Stimulated activated CD4-positive, alpha-beta T cell treated with anti-CD3 and anti-CD28 coated beads, Interleukin-4, amount 100 ng/mL, for 4 hours (primary cell): ENCODE results near the gene ASPN.

ENCODE experiments used
- DNase-seq, 2 experiments: peaks; one replicate each; pipeline ENCODE4 v3.0.0-alpha.2; 2020

ASPN gene

DNA sequence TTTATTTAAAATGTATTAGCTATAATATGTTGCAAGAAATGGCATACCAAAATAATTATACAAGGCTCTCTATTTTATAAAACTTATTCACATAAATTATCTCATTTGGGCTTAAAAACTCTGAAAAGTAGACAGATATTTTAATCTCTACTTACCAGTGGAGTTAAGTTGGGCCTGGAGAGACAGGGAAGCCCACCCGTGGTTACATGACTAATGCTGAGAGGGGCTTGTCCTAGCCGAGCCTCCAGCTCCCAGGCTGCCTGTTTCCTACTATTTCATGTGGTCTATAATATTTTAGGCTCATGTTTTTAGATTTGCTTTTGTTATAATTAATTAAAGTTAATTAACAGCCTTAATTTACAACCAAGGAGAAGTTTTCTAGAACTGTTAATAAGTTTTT, 20.9 kb upstream of the ASPN start:
- DNase-seq: no peak

DNA sequence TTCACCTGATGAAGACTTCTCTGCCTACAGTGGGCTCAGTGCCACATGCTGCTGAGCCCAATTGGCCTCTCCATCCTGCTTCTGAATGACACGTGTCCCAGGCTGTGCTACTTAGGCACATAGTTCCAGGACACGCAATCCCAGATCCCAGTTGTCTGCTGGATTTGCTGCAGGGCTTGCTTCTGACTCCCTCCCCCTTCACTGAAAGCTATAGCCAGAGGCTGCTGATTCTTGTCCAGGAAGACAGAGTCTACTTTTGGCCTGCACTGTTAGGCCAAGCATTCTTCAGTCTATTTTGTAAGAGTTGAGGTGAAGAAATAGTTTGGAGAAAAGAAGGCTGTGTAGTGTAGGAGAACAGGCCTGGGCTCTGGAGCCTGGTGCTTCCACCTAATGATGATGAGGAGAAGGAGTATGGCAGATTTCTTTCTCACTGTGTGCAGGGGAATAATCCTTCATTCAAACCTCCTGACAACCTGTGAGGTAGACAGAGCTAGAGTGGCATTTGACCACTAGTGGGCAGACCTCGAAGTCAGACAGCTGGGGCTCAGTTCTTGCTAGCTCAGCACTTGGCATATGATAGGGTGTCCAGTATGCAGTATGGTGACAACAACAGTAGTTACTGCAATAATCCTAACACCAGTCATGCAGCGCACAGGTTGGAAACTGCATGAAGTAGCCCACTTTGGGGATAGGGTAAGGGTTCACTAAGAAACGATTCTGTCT, 19.5 kb upstream of the ASPN start:
- no peak for DNase-seq

DNA sequence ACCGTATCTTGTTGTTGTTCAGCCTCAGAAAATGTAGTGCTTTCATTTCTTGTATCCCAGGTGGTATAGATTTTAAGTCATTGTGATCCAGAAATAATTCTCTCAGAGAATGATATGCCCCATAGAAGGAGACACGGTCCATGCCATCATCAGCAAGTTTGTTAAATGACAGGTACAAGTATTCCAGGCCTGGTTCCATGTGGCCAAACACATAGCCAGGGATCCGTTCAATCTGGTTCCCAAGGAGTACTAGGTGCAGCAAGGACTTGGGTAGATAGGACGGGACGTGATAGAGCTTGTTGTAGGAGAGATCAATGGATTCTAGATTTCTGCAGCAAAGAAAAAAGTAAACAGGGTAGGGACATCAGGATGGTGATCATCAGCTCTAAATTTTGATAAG, 18.4 kb upstream of the ASPN start:
- DNase-seq: no peak

DNA sequence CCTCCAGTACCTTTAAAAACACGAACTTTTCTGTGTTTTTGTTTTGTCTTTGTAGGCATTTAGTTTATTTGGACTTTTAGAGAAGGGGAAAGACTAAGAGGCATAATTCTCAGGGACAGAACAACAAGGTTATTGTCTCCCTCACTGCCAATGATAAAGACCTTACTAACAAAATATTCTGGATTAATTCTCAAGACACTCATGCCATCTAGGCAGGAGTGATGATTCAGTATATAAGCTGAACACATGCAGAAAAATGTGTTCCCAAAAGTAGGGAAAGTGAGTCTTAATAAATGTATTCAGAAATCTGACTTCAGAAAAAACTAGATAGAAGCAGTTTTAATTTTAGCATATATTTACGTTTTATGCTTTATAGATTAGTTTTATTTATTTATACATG, 17.4 kb upstream of the ASPN start:
- DNase-seq: no peak

DNA sequence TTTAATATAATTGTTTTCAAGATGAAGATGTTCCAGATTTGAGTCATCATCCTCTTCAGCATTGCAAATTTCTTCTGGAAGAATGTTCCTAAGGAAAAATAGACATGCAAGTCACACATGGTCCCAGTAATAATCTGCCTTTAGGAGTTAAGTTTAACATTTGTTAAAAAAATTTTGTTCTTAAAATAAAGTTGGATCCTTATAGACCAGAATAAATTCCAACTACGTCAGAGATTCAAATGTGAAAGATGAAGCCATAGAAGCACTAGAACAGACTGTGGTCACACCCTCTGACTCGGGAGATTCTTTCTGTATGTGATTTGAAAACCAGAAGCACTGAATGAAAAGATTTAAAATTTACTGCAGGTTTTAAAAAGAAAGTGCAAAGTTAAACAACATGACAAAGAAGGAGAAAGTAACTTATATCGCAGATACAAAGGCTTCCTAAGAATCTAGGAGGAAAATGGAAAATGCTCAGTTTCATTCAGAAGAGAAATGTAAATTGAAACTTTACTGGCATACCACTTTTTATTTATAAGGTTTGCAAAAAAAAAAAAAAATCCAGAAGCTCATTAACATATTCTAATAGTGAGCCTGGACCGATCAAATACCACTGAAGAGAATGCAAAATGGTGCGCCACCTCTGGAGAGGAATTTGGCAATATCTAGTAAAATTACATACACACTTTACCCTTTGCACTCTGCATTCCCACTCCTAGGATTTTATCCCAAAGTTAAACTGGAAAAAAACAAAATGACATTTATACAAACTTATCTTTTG, 14.3 kb upstream of the ASPN start:
- DNase-seq: no peak

DNA sequence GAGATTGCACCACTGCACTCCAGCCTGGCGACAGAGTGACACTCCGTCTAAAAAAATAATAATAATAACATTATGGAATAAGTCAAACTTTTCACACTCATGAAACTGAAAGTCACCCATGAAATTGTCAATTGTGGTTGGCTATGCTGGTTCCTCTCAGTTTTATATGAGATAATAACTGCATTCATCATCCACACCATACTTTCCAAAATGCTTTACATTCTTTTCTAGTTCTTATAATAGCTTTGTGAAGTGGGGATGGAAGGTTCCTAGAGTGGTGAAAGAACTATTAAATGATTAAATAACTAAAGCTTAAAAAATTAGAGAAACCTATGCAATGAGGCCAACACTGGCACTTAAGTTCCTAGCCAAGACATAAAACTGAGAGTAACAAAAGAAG, 12.6 kb upstream of the ASPN start:
- DNase-seq: no peak

DNA sequence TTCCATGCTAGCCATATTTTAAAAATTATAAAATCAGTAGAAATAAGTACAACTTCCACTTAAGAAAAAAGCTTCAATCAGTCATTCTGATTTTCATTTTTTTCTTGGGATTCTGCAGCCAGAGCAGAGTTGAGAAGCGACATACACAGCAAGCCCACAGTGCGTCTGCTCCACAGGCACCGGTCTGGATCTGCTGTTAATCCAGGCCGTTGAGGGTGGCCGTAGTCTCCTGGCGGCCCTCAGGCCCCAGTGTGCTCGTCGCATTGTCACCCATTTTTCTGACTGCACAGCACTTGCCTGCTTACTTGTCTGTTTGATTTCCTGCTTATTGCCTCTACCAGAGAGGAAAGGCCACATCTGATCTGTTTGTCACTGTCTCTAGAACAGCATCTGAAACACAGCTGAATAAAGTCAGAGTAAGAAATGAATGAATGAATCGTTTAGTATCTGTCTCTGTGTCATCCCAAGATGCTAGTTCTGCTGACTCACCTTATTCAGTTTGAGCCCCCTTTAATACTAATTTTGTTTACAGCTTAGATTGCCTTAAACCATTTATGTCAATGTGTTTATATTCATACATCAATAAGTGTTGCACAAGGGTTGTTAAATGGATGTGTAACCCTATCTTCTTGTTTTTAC, 11.6 kb upstream of the ASPN start:
- DNase-seq: no peak

DNA sequence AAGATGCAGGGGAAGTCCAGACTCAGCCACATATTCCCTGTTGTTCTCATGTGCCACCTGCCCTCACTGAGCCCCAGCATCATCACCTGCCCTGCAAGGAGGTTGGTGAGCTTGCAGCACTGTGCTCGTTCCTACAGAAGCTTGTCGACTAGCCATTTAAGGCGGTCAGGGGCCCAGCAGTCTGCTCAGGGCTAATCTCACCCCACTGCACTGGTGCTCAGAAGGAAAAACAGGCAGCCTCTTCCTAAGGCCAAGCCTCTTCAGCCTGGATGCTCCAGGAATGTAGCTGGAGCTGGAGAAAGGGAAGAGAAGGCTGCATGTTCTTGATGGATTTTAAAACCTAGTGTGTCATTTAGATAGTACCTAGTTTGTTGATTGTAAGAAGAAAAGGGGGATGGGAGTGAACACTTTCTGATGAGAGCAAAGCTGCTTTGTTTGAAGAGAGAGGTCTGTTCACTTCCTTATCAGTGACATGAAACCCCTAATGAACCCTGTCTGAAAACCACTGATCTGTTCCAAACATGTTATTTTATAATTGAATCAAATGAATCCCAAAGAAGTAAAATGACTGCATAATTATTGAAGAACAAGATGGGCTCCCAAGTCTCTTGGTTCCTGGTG, 10.6 kb upstream of the ASPN start:
- no peak for DNase-seq

DNA sequence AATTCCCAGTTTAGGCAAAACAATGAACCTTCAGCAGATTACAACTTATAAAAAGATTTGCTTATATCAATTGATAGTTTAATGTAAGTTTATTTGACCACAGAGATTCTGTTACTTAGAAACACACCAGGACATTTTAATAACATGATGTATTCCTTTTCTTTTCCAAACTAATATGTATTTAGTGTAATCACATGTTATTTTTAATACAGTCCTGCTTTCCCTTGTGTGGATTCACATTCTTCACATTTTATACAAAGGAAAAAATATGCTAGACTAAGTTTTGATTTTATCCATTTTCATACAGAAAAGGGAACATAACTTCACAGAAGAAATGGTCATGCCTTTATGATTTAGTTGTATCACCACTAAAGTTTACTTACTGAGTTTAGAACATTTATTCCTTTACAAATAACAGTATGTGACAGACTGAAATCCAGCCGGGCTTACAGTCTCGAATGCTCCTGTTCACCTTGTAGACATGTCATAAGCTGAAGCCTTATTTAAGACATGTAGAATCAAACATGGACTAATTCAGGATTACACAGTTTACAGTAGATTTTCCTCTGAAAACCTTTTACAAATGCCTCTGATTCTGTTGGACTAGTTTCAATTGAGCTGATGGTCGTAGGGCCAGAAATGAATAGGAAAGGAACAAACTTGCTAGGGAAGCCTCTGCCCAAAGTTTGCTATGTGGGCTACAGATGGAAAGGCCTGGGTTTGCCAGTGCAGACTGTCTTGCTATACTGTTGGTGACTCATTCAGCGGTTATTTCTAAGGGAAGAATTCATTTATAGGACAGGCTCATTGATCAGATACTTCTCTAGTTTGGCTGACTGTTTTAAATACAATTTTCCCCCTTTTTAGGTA, 6.6 kb upstream of the ASPN start:
- DNase-seq: no peak

DNA sequence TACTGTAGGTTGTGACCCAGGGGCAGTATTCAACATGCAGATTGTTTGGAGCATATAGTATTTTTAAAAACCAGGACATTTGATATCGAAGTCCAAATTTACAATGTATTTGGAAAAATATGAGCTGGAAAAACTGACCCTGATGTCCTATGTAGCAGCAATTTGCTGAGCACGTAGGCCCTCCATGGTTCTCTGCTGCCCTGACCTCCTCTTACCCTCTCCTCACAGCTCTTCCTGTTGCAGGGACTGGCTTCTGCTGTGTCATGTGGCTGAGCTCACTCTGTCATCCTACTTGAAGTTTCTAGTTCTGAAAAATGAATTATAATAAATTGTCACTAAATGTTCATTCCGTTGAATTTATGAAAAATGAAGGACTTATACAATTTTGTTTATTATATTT, 4.1 kb upstream of the ASPN start:
- no peak for DNase-seq

DNA sequence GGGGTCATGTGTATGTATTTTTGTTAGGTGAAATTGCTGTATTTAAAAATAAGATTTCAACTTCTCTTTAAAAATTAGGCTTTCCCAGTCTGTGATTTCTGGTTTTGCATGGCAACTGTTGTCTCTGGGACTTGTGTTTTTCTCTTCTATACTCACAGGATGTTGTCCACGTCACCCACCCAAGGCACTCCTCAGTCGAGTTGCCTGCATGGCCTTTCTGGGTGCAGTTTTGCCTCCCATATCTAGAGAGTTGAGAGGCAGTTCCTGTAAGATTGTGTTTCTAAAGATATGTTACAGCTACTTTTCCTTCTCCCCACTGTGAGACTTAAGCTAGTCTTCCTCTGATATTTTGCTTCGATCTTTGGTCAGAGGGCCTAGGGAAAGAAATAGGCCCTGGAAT, 2.3 kb upstream of the ASPN start:
- DNase-seq: no peak

DNA sequence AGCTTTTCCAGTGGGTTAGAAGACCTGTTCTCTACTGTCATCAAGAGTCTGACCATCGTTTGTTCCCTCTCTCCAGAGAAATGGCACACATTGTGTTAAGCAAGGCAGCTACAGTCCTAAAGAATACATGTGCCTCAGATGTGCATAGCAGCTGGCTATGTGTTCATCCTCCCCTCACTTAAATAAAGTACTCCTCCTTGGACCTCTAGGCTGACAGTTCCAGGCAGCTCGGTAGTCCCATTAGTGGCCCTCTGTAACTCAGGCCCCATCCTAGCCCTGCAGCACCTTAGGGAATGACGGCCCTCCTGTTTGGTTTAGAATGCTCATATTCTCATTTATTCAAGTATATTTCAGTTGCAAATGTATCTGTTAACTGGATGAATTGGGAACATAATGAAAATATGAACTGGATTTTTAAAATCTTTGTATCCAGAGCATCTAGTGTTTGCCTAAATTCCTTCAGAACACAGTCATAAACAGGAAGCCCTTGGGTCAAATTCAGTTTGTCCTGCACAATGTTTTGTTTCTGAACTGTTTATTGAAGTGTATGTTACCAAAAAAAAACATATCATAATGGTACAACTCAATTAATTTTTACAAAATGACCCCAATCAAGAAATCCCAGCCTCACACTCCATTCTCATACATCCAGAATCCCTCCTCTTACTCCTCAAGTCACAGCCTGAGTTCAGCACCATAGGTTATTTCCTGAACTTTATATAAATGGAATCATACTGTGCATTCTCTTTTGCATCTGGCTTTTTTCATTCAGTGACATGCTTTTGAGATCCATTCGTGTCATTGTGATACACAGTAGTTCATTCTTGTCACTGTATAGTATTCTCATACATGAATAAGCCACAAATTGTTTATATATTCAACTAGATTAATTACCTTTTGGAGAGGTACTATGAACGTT, 1.6 kb upstream of the ASPN start:
- DNase-seq: no peak

DNA sequence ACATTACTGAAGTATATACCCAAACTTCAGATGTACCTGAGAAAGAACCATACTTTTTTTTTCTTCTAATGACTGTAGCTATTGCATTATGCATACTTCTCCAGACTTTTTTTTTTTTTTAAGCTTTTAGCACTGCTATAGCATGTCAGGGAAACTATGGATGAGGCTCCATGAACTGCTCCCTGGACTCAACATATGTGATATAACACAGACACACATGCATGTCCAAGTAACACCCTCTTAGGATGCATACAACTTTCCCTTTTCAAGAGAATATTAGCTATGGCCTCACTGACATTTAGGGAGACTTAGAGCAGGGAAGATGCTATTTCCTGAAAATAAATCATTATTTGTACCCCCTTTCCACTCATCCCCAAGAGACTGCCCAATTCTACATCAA, 499 bp upstream of the ASPN start:
- no peak for DNase-seq

DNA sequence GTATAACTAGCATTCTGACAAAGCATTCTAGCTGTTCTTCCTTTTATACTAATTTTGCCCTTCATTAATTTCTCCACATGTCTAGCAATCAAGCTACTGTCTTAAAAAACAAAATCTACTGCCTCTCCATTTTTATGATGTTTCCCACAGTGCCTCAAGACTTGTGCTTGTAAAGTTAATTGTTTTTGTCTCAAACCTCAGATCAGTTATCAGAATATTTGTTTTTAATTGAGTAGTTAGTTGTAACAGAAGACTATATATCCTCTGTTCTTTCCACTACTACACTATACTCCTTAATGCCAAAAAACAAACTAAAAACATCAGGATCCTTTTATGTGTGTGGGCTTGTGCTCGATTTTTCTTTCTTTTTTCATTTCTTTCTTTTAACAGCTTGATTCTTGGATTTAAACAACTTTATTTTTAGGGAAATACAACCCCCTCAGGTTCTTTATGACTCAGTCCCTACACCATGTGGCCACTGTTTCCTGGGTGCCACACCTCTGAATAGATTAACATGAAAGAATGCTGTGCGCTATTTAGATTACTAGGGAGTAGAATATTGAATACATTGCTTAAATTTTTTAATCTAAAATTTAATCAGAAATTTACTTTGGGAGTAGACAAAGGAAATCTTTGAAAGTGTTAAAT, 1.2 kb downstream of the ASPN start:
- no peak for DNase-seq

DNA sequence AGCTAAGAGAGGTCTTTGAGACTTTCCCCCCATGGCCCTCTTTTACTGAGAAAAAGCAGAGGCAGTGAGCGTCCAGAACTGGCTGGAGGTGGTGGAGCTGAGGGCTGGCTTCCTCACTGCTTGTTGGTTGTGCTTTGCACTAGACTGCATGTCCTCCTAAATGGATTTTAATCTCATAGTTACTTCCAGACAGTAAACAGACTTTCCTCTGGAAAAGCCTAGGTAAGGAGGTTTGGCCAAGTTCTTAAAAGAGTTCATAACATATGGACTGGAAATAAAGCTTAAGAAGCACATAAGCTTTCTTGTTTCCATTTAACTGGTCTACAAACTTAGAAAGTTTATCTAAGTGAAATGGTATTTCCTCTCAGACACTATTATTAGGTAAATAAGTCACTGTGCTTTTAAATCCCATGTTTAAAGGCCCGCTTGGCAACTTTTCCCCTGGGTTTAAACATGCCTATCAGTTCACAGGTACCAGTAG, 2.0 kb downstream of the ASPN start:
- no peak for DNase-seq

DNA sequence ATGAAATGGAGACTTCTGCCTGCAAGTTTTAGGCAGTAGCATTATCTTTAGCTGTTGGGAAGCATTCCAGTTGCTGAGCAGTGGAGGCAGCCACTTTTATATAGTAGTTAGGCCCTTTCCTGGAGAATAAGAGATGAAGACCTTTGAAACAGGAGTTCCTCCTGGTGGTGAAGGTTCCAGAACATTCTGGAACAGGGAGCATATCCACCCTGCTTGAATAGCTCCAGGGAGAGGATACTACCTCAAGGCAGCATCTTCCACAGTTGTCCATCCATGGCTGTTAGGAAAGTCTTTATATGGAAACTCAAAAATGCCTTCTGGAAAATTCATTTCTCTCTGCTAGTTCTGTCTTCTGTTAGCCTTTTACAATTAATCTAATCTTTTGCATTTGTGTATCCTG, 3.0 kb downstream of the ASPN start:
- DNase-seq: no peak

DNA sequence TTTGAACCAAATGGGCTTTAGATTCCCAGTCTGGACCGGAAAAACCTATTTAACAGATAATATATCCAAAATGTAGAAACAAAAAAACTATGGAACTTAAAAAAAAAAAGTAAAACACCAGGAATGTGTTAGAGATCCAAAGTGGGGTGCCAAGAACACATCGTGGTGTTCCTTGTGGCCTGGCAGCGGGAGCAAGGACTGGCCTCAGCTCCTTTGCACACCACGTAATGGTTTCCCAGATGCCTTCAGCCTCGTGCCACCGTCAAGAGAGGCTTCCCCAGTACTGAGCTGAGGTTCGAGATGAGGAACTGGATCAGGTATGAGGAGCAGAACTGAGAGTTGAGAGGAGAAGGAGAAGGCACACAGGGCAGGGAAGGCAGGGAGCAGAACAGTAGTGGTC, 3.5 kb downstream of the ASPN start:
- no peak for DNase-seq

DNA sequence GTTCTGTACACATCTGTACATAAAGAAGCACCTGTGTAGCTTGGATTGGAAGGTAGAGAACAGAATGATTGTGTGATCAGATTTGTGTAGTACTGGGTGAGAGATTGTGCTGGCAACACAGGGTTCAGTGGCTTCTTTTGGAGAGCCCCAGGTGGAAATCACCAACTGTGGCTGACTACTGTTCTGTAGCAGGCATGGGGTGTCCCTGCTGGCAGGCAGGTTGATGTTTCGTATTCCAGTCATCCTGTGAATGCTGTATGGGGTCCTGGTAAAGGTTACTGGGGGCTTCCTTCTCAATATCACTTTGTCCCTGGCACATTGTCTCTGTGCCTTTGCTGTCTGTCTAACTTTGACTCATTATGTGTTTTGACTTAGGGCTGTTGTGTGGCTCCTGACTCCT, 5.3 kb downstream of the ASPN start:
- DNase-seq: no peak

DNA sequence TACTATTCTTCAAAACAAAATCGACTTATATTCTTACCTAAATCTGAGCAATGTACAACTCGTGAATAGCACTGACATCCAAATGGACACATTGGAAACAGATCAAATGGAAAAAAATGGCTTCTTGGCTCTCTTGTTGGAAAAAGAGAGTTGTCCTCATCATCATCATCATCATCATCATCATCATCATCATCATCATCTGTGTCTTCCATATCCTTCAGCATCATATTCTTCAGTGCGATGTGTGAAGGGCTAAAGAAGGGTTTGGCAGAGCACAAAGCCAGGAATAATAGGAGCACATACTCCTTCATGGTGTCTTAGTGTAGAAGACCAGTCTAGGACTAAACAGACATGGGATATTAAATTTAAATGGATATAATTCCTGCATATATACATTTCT, 7.7 kb downstream of the ASPN start:
- DNase-seq: no peak

DNA sequence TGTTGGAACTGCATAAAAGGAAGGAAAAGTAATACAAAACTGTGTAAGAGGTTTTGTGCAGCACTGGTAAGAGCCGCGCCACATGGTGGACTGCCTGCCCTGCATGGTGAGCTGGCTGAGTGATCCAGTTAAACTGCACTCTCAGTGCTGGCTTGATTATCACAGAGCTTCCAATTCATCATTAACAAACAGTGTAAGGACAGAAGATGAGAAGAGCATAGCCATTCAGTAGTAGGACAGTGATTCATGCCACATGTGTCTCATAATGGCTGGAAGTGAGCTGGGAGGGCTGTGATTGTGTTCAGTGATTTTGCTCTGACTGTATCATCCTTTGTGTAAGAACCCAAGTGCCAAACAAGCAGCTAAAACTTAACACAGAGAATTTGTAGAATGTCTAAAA, 14.1 kb downstream of the ASPN start:
- DNase-seq: no peak

DNA sequence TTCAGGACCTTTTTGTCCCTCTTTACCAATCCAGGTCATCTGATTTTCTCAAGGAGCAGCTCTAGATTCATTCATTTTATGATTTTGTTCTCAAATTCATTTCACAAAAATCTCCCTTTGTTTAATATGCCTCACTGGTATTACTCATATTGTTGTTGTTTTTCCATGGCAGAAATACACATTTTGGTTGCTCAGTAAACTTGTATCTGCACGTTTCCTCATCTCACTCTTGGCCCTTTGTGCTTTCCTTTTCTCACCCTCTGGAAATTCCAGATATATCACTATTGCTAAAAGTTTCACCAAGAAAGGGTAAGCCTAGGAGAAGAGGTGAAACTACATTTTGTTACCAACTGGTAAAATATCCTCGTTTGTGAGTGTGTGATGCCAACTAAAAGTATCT, 14.8 kb downstream of the ASPN start:
- no peak for DNase-seq
